AG10803 (cell line): ENCODE data around the gene NEDD9.

Source experiments
- DNase-seq: peaks from one replicate; pipeline ENCODE4 v3.0.0; 2010; ENCODE audit warnings: low read depth
- H3K4me3 ChIP-seq: 2 replicates; pipeline ENCODE4 v1.5.1; 2011; ENCODE audit warnings: mild to moderate bottlenecking, low read length, control low read depth
- TF ChIP-seq, protein P1 (sequence below): conservative IDR thresholded peaks from 2 replicates; pipeline ENCODE4 v1.5.1; 2011; ENCODE audit warnings: mild to moderate bottlenecking, low read length, control low read depth, inconsistent platforms

The NEDD9 gene

DNA sequence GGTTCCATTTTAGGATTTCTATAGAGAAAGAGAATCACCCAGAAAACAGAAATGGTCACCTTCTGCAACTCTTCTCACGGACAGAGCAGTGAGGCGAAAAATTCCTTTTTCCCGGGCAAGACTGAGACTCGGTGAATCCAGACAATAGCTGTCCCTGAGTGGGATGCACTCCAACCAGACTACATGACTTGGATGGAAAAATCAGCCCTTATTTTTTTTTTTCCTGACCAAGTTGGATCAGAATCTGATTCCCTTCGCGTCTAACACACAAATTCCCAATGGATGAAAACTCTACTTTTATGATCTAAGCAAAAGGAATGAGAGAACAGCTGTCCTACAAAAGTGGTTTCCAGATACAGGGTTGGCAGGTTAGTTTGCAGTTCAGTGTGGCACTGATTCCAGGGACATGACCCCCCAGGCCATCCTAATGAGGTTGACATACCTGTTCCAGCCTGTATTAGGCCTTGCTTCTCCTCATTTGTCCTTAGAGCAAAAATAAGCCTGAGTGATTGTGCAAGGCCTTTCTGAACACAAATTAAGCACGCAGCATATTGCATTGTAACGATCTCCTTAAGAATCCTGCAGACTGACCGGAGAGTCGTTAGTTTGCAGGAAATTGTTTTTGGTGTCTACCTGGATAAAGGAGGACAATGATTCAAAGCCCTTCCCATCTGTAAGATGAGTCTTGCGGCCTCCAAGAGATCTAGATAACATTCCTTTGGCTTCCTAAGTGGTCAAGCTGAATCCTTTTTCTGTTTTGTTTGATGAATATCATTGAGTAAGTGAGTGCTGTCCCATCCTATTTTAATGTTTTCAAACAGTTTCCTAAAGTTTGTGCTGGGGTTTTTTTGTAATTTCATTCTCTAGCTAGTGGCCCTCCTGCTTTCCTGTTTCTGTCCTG is 1.5 kb upstream of the NEDD9 start:
- no peak overlapping the region for H3K4me3 ChIP-seq
- no peak for DNase-seq
- TF ChIP-seq, protein P1, sequence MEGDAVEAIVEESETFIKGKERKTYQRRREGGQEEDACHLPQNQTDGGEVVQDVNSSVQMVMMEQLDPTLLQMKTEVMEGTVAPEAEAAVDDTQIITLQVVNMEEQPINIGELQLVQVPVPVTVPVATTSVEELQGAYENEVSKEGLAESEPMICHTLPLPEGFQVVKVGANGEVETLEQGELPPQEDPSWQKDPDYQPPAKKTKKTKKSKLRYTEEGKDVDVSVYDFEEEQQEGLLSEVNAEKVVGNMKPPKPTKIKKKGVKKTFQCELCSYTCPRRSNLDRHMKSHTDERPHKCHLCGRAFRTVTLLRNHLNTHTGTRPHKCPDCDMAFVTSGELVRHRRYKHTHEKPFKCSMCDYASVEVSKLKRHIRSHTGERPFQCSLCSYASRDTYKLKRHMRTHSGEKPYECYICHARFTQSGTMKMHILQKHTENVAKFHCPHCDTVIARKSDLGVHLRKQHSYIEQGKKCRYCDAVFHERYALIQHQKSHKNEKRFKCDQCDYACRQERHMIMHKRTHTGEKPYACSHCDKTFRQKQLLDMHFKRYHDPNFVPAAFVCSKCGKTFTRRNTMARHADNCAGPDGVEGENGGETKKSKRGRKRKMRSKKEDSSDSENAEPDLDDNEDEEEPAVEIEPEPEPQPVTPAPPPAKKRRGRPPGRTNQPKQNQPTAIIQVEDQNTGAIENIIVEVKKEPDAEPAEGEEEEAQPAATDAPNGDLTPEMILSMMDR: no peak

DNA sequence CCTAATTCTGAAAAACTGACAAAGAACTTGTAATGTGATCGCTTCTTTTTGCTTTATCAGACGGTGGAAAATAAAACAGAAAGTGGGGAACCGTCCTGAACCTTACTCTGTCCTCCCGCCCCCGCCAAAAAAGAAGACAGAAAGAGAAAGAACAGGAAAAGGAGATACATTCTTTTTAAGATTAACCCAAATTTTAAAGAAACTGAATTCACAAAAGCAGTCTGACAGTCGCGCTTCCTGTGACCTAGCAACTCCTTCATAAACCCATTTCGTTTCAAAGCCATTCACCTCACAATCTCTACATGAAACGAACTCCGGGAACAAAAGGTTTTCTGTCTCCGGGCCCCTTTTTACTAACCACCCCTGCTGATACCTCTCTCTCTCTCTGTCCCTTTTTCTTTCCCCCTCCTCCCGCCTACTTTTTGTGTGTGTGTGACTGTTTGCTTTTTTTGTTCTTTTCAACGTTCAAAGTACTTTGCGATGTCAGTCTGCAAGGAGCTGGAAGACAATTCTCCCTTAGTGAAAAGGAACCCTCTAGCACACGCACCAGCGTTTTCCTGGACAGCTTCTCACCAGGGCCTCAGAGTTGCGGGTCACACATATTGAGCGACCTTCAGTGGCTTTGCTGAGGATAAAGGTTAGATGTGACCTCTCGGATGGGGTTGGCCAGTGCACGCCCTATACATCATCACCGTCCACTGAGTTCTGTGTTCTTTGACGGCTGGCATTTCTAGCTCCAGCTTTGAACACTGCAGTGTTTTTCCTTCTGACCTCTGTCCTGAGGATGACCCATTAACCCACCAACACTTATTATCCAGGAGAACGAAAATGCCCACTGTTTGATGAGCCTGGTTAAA is 530 bp upstream of the NEDD9 start:
- peak overlapping the region; percentile 90 for H3K4me3 ChIP-seq
- TF ChIP-seq, protein P1: no peak
- no peak for DNase-seq

DNA sequence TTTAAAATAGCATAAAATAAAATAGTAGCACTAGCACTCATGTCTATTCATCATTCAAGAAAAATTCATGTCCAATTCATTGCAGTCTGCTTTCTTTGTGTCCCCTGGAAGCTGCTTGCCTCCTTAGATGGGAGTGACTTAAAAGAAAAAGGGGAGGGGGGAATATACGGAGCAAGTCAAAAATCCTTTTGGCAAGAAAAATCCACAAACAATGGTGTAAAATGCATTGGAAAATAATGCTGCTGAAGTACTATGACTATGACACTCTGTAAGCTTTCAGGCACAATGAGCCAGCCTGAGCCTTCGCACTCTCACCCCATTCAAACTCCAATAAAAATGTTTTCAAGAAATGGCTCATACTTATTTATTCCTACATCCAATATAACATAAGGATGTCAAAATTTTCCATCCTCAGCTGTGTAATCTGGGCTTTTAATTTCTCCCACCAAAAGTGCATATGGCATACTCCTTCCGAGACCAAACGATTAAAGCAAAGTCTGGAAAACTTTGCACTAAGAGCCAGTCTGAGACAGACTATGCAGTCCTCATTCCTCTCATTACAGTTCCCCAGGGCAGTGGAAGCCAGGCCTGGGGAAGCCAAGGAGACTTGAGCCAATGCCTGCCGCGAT is 790 bp downstream of the NEDD9 start:
- TF ChIP-seq, protein P1: no peak
- DNase-seq: peak; percentile 70
- H3K4me3 ChIP-seq: peak overlapping the region; percentile 90

DNA sequence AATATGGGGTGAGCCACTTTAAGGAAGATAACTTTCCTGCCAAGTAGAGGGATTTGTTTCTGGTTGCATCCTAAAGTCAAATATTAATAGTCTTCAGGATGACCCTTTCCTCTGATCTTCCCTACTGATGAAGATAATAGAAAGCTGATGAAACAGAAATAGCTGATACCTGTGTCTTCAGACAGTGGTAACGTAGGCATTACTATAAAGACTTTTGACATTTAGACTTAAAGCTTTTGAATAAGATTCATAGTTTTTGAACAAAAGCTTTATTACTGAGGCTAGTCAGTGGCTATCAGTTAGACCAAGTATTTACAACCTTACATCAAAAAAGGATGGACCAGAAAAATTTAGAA is 1.4 kb downstream of the NEDD9 start:
- H3K4me3 ChIP-seq: peak overlapping the region; percentile 90
- no peak for DNase-seq

DNA sequence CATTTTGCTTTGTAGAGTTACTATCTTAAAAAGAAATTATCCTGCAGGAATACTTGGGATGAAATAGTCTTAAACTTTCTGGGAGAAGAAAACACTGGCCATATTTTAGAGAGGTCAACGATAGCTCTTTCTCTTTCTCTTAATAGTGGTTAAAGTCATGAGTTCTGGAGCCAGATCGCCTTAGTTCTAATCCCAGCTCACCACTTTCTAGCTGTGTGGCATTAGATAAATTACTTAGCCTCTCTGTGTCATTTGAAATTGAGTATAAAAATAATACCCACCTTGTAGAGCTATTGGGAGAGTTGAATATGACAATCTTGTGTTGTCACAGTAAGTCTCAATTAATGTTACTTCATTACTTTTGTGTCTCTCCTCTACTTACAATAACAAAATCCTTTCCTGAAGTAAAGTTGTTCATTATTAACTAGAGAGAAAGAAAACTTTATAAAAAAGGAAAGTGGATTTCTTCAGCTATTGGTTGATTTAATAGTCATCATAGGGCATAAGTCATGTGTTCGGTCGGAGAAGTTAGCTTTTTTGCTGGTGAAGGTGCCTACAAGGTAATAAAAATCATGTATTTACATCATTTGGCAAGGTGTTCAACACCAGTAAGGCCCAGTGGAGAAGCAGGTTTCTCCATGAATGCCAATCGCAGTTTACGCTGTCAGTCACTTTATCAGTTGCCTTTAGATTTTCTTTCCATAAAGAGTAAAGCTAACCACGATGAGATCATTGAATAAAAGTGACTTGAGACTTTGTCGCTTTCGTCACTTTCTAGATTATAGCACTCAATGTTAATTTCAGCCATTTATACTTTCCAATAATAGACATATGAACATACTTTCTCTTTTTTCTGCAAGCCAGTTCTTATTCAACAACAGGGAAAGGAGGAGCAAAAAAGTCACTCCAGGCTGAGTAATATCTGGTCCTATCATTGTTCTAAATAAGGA is 2.0 kb downstream of the NEDD9 start:
- TF ChIP-seq, protein P1: no peak
- peak overlapping the region; percentile 90 for H3K4me3 ChIP-seq
- no peak for DNase-seq

More for the DNA sequence above, 1.4 kb downstream of the NEDD9 start:
- TF ChIP-seq, protein P1: no peak

DNA sequence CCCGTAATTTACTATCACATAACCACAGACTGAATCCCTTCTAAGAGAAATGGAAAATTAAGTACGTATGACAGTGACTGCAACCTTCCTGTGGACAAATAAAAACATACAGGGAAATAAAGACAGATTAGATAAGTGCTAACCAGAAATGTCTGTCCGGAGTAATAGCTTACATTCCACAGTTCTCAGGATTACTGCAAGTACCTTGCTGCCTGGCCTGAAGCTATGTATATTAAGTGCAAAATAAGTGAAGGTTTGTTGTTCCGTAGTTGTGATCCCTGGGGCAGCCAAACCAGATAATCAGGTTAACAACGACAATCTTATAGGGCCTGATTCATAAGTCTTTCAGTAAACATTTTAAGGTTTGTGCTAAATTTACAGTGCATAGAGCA is 2.8 kb downstream of the NEDD9 start:
- TF ChIP-seq, protein P1: no peak
- no peak for DNase-seq
- peak overlapping the region; percentile 90 for H3K4me3 ChIP-seq
